DMS53 (cell line): ENCODE data around the gene NFATC3.
"Not testable (repeated sequence)": the region's sequence is repeated elsewhere in the genome, so short reads cannot be mapped to it uniquely, and the experiment has no call there.

Experiments
- DNase-seq: peaks from one replicate; lab custom pipeline; 2025; lab: John Stamatoyannopoulos, UW

Gene NFATC3

DNA sequence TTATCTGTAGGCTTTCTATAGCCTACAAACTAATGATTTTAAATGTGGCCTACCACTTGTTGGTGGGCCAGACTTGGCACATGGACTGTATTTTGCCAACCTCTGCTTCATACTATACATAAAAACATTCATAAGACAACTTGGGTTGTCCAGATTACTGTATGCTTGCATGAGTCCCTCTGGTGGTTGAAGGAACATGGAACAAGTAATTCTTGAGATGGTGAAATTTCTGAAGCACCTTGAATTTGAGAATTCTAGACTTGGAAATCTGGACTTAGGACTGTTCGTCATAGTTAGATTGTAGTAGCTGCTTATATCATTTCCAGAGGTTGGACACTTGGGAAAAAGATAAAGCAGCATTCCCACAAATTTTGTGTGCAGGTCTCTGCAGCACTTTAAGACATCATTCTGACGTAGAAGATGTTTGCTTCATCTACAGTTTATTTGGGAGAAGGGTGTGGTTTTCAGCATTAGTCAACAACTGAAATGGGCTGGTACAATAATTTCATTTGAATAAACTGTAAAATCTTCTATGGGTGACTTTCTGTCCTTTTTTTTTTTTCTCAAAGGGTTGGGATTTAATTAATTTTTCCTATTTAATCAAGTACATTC is 31.2 kb downstream of the NFATC3 start:
- DNase-seq, result peak; percentile 3

GRCh38 chr16:68117884-68118283 is 32.7 kb downstream of the NFATC3 start:
- DNase-seq, result no peak

GRCh38 chr16:68118954-68119353 is 33.8 kb downstream of the NFATC3 start:
- DNase-seq, result not testable (repeated sequence)

- DNase-seq, result not testable (repeated sequence)
Measured at GRCh38 chr16:68120496-68120895, 35.3 kb downstream of the NFATC3 start.

DNA sequence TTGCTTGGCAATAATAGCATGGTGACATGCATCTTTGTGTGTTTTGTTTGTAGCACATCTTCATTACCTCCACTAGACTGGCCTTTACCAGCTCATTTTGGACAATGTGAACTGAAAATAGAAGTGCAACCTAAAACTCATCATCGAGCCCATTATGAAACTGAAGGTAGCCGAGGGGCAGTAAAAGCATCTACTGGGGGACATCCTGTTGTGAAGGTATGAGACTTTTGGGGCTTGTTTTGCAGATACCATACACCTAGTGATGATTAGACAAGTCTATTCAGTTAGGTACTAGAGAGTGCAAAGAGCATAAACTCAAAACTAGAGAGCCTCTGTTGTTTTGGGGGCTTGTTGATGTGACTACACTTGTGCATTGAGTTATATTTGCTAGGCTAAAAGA is 41.2 kb downstream of the NFATC3 start:
- DNase-seq, result no peak

- DNase-seq, result no peak
Measured at GRCh38 chr16:68128577-68129305, 43.6 kb downstream of the NFATC3 start.

- no peak for DNase-seq
Measured at GRCh38 chr16:68130520-68130919, 45.4 kb downstream of the NFATC3 start.

DNA sequence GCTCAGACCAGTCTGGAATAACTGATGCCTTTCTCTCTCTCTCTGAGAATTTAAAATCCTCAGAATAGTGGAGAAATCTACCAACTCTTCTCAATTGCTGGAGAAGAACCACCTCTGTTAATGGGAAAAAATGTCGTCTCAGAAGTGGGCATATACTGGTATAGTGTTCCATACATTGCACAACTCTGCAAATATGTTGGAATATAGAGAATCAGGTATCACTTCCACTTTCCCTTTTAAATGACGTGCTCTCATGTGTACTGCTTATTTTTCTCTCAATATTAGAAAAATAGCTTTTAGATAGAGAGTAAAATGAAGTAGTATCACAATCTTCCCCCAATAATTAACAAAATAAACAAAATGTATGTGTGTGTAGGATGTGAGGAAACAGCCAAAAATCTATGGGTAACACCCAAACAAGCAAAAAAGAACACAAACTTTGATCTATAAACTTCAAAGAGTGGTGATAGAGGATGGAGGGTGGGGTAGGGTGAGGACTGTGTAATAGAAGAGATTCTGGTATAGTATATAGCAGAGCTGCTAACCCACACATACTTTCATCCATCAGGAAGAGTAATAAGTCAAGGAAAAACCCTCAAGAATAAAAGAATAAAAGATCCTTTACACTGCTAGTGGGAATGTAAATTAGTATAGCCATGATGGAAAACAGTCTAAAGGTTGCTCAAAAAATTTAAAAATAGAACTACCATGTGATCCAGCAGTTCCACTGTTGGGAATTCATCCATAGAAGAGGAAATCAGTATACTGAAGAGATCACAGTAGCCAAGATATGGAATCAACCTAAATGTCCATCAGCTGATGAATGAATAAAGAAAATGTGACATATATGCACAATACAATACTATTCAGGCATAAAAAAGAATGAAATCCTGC is 46.9 kb downstream of the NFATC3 start:
- DNase-seq, result no peak

- not testable (repeated sequence) for DNase-seq
Measured at GRCh38 chr16:68133000-68133399, 47.8 kb downstream of the NFATC3 start.

DNA sequence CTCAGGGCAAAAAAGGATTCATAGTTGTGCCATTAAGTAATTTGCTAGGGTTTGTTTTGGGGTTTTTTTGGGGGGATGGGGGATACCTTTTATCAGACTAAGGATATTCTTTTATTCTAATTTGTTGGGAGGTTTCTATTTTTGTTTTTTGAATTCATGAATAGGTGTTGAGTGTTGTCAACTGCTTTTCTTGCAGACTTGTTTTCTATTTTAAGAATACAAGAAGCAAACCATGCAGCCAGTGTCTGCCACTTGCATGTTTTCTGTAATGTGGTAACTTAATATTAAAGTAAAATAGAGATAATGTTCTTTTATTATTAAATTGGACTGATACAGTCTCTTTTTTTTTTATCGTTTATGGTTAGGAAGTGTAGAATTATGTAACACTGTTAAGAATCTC is 49.5 kb downstream of the NFATC3 start:
- no peak for DNase-seq

DNA sequence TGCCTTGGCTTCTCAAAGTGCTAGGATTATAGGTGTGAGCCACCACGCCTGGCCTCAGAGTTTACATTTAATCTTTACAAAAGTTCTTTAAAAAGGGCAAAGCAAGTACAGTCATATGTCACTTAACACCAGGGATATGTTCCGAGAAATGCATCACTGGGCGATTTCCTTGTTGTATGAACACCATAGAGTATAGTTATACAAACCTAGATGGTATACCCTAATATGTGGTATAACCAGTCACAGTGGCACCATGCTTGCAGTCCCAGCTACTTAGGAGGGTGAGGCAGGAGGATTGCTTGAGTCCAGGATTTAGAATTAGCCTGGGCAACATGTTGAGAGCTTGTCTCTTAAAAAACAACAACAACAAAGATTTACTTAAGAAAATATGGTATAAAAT is 51.3 kb downstream of the NFATC3 start:
- no peak for DNase-seq

DNA sequence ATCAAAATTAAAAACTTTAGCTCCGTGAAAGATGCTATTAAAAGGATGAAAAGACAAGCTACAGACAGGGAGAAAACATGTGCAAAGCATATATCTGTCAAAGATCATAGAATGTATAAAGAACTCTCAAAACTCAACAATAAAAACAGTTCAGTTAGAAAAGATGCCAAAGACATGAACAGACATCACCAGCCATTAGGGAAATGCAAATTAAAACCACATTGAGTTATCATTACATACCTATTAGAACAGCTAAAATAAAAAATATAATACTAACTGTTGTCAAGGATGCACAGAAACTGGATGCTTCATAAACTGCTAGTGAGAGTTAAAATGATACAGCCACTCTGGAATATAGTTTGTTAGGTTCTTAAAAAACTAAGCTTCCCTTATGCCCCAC is 58.8 kb downstream of the NFATC3 start:
- DNase-seq, result no peak

DNA sequence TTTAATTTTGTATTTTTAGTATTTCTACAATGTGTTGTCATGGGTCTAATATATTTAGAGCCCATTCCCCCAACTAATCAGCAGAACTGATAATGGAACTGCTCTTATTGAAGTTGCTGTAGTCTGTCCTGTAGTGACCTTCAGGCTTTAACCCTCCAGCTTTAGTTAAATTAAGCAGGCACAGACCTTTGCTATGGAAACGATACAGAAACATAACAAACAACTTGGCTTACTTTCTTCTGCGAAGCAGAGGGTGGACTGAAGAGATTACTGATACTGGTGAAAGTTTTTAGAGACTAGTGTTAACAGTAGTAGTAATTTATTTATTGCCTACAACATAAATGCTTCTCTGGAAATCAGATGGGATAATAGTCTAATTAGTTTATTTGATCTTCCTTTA is 61.4 kb downstream of the NFATC3 start:
- peak; percentile 33 for DNase-seq

DNA sequence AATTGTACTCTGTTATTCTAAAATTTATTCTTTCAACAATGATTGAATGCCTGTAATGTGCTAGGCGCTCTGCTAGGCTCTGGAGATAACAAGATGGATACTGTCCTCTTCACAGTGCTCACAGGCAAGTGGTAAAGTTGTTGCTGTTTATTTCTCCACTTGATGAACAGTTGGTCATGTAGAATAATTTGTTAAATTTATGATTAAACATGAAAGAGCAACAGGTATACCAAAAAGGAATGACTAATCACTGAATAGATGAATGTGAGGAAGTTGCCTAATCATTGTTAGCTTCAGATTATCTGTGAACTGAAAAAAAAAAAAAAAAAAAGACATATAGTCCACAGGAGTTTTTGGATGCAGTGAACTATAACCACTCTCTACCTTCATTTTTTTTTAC is 62.3 kb downstream of the NFATC3 start:
- DNase-seq, result no peak

DNA sequence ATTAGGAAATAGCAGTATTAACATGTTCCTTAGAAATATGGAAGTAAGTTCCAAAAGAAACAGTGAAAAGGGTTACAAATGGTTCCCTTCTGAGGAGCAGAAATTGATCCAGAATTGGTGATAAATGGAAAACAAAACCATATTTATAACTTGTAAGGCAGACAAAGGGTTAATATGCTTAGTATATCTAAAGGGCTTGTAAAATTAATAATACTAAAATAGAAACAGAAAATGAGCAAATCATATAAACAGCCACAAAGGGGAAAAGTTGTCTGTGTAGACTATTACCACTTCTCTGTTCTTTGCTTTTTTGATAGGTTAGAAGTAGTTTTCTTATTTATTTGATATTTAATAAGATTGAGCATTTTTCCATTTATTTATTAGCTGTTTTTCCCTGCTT is 64.4 kb downstream of the NFATC3 start:
- DNase-seq, result no peak

DNA sequence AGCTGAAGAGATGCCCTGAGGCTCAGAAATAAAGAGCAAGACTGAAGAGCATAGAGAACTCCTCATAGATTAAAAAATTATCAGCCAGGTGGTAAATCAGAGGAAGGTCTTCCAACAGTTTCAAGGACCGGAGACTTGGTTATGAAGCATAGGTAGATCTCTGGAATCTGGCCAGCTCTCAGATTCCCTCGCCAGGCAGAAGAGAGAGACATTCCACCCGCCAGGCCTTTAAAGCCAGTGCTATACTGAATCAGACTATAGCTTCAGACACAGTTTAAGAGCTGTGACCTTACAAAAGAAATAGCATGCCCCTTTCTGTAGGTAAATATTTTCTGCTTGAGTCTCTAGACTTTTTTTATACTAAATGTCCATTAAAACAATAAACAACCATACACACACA is 70.3 kb downstream of the NFATC3 start:
- no peak for DNase-seq

GRCh38 chr16:68162413-68162812 is 77.2 kb downstream of the NFATC3 start:
- DNase-seq, result no peak

DNA sequence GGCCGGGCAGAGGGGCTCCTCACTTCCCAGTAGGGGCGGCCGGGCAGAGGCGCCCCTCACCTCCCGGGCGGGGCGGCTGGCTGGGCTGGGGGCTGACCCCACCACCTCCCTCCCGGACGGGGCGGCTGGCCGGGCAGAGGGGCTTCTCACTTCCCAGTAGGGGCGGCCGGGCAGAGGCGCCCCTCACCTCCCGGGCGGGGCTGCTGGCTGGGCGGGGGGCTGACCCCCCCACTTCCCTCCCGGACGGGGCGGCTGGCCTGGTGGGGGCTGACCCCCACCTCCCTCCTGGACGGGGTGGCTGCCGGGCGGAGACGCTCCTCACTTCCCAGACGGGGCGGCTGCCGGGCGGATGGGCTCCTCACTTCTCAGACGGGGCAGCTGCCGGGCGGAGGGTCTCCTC is 78.1 kb downstream of the NFATC3 start:
- not testable (repeated sequence) for DNase-seq

DNA sequence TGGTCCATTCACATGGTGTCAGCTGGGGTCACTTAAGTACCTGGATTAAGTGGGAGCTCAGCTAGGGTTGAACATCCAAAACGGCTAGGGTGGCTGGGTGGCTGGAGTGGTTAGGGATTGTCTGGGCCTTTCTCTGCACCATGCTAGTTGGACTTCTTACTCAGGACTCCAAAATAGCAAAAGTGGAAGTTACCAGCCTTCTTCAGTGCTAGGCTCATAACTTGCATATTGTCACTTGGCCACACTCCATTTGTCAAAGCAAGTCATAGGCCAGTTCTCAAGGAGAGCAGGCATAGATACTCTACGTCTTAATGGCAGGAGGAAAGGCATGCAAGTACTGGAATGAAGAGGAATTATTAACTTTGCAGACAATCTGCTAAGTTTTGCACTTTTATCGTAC is 81.1 kb downstream of the NFATC3 start:
- DNase-seq, result no peak

GRCh38 chr16:68179196-68179795 is 94.1 kb downstream of the NFATC3 start:
- DNase-seq, result no peak

- DNase-seq, result no peak
Measured at GRCh38 chr16:68179855-68180254, 94.7 kb downstream of the NFATC3 start.

DNA sequence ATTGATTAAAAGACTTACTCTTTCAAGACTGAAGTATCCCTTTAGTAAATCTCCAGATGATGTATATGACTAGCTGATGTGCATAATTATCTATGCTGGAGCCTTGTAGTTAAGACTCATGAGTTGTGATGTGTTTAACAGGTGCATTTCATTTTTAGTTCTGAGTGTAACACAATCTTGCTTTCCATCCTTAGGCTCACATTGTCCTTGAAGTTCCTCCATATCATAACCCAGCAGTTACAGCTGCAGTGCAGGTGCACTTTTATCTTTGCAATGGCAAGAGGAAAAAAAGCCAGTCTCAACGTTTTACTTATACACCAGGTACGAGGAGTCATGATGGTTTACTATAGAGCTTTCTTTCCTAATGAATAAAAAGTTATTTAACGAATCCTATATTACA is 97.9 kb downstream of the NFATC3 start:
- no peak for DNase-seq

DNA sequence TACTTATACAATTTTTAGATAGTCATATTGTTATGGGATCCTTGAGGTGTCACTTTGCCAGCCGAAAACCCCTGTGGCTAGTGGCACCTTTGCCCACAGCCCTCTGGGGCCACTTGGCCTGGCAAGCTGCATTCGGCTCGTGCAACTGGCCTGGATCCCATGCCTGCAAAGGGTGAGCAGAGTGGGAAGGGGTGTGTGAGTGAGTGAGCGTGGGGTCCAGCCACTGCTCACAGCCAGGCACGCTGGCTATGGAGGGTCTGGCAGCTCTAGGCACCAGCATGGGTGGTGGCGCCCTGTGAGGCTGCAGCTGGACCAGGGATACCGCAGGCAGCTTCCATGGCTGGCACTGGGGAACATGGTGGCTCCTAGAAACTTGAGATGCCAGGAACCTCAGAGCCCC is 101.7 kb downstream of the NFATC3 start:
- DNase-seq, result no peak
